GM19099 (cell line): ENCODE measurements around the gene C15orf61.

Experiments
- POLR2A ChIP-seq: IDR thresholded peaks from 3 replicates; pipeline ENCODE4 v1.6.1; 2011; ENCODE audit warnings: low read depth; ENCODE audit not compliant: insufficient read length; ENCODE audit errors: extremely low read depth

C15orf61 gene

GRCh38 chr15:67521029-67521782 lies at the start of gene C15orf61:
Gene C15orf61 (plus strand): TSS chr15:67521131. CDS start chr15:67521249, 118 bp downstream.
- peak; percentile 83 for TF ChIP-seq POLR2A

GRCh38 chr15:67472957-67473356 lies 48.0 kb upstream of the C15orf61 start:
- TF ChIP-seq POLR2A = no peak

GRCh38 chr15:67474405-67475110 lies 46.4 kb upstream of the C15orf61 start:
- TF ChIP-seq POLR2A = no peak

- TF ChIP-seq POLR2A = no peak
These were observed 41.0 kb upstream of the C15orf61 start for GRCh38 chr15:67479781-67480505.

- no peak for TF ChIP-seq POLR2A
These were observed 40.2 kb upstream of the C15orf61 start for GRCh38 chr15:67480741-67481140.

GRCh38 chr15:67481680-67482079 lies 39.3 kb upstream of the C15orf61 start:
- TF ChIP-seq POLR2A = no peak

GRCh38 chr15:67495585-67495984 lies 25.3 kb upstream of the C15orf61 start:
- no peak for TF ChIP-seq POLR2A

GRCh38 chr15:67501177-67501835 lies 19.6 kb upstream of the C15orf61 start:
- TF ChIP-seq POLR2A = no peak

GRCh38 chr15:67501836-67502461 lies 19.0 kb upstream of the C15orf61 start:
- TF ChIP-seq POLR2A = no peak

- TF ChIP-seq POLR2A = no peak
These were observed 16.9 kb upstream of the C15orf61 start for GRCh38 chr15:67504056-67504455.

GRCh38 chr15:67504796-67505195 lies 16.1 kb upstream of the C15orf61 start:
- TF ChIP-seq POLR2A = no peak

GRCh38 chr15:67505675-67506572 lies 15.0 kb upstream of the C15orf61 start:
- no peak for TF ChIP-seq POLR2A
